Bone marrow (tissue), 2 donors: Measurements from ENCODE around the gene GRAMD1A.
"Not testable (repeated sequence)": the region's sequence is repeated elsewhere in the genome, so short reads cannot be mapped to it uniquely, and the experiment has no call there.

Experiments used
- DNase-seq, 2 donors: peaks; one replicate each; lab custom pipeline; 2025; lab: John Stamatoyannopoulos, UW

The GRAMD1A gene

GRCh38 chr19:35037716-35038622 is 37.8 kb downstream of the GRAMD1A start:
- peak in 1 of 2 donors; percentile 26 for DNase-seq

DNA sequence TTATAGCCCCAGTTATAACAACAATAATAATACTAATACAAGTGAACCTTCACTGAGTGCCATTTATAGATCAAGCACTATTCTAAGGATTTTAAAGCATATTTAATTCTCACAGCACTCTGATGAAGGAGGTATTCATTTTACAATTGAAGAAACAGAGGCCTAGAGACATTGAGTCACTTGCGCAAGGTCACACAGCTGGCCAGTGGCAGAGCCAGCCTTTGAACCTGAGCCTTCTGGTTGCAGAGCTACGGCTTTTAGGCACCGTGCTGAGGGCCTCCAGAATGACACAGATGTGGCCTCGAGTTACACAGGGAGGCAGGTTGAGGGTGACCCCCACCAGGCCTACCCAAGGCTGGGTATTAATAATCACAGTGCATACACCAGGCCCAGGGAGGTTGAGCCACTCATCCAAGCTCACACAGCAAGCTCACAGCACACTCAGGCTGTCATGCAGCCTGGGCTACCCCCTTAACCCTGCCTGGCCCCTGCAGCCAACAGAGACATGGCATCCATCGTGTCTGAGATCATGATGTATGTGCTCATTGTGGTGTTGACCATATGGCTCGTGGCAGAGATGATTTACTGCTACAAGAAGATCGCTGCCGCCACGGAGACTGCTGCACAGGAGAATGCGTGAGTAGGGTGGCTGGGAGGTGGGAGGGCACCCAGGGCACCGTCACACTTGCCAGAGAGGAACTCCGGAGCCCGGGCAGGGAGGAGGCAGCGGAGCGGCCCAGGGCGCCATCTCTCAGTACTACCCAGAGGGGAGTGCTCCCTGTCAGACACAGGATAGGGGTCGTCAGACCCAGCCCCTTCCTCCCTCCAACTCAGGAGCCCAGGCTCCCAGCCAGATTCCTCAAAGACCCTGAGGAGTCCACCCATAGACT is 38.7 kb downstream of the GRAMD1A start:
- DNase-seq: no peak

DNA sequence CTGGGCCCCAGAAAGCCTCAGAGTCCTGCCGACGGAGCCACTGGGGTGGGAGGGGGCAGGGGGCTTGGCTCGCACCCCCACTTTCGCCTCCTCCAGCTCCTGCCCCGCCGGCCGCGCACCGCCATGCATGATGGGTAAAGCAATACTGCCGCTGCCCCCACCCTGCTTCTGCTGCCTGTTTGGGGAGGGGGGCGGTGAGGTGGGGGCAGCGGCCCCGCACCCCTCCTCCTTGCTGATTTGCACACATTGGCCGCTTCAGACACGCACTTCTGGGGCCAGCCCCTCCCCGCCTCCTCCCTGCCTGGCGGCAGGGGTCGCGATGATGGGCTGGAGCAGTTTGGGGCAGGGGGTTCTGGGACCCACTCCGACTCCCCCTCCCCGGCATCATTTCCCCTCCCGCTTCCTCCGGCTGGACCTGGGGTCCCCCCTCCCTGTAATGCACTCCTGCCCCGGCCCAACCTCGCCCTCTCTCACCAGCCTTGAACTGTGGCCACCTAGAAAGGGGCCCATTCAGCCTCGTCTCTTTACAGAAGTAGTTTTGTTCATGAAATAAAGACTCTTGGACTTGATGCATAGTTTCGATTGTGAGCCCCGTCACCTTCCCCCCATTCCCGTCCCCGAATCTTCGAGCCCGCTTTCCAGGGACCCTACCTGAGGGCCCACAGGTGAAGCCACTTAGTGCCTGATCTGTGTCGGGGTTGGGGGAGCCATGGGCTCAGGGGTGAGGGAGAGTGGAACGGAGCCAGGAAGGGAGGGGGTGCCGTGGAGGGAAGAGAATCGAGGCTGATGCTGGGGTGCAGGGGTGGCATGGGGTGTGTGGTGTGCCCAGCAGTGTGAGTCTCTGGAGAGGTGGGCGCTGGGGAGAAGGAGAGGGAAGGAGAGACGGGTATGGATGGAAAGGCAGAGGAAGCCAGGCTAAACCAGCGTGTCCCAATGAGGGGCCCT is 40.0 kb downstream of the GRAMD1A start:
- no peak for DNase-seq

DNA sequence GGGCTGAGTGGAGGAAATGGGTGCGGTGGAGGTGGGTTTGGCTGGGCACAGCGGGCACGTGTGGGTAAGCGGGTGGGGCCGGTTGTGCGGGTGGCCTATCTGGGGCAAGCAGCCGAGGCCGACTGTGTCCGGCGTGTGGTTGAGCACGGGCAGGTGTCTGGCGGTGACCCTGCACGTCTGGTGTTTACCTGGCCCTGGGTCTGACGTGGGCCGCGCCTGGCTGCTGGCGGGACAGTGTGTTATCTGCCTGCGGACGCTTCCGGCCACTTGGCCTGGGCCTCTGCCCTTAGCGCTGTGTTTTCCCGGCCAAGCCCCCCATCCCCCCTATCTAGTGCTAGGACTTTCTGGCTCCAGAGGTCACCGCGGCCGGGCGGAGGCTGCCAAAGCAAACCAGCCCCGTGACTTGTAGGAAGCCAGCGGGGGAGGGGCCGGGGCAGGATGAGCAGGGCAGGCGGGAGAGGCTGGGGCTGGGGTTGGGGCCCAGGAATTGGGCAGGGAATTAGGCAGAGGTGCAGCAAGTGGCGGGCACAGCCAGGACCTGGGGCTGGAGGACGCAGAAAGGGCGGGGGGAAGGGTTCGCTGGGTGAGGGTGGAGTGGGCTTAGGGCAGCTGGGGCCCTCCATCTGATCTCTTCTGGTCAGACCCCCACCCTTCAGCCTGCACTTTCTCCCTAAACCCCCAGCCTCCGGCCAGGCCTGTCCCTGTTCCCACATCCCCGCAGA is 40.9 kb downstream of the GRAMD1A start:
- DNase-seq: no peak

DNA sequence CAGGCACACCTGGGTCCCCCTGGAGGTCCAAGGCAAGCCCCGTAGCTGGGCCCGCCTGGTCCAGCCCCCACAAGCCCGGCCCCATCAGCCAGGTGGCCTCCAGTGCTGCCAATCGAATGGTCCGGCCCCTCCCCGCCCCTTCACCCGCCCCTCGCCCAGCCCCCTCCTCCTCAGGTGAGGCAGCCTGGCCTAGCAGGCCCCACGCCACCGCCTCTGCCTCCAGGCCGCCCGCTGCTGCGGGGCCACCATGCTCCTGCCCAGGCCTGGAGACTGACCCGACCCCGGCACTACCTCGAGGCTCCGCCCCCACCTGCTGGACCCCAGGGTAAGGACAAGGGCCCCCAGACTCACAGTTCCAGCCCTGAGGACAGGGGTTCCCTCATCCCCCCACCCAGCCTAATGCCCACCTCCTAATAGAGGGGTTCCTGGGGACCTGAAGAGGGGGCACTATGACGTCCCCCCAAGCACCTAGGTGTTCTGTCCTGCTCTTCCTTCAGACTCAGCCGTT is 41.5 kb downstream of the GRAMD1A start, which contains the start of gene HPN:
HPN (plus strand) TSS at position 174 of the 508 bp plus-strand sequence. CDS start 786 bp downstream, outside the sequence.
- no peak for DNase-seq

DNA sequence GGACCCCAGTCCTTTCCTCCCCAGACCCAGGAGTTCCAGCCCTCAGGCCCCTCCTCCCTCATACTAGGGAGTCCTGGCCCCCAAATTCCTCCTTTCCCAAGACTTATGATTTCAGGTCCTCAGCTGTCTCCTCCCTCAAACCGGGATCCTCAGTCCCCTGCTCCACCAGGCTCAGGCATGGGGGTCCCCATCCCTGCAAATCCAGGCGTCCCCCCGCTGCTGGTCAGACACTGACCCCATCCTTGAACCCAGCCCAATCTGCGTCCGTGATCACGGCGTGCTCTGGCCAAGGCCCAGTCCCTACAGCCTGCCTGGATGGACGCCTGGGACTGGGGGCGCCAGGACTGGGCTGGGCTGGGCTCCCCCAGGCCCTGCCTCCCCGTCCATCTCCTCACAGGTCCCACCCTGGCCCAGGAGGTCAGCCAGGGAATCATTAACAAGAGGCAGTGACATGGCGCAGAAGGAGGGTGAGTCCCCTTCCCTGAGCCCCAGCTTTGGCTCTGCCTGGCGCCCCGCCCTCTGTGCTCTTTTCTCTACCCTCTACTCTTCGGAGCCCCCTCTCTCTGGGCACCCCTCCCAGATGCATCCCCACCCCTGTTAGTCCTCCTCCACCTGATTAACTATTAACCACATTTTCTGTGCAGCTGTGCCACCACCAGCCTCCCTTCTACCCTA is 42.1 kb downstream of the GRAMD1A start:
- DNase-seq: no peak

GRCh38 chr19:35042954-35043604 is 43.0 kb downstream of the GRAMD1A start:
- no peak for DNase-seq

- DNase-seq: no peak
Measured at GRCh38 chr19:35043906-35044305, 43.8 kb downstream of the GRAMD1A start.

- peak; percentile 40 to 43 for DNase-seq
Measured at GRCh38 chr19:35044317-35045117, 44.4 kb downstream of the GRAMD1A start.

DNA sequence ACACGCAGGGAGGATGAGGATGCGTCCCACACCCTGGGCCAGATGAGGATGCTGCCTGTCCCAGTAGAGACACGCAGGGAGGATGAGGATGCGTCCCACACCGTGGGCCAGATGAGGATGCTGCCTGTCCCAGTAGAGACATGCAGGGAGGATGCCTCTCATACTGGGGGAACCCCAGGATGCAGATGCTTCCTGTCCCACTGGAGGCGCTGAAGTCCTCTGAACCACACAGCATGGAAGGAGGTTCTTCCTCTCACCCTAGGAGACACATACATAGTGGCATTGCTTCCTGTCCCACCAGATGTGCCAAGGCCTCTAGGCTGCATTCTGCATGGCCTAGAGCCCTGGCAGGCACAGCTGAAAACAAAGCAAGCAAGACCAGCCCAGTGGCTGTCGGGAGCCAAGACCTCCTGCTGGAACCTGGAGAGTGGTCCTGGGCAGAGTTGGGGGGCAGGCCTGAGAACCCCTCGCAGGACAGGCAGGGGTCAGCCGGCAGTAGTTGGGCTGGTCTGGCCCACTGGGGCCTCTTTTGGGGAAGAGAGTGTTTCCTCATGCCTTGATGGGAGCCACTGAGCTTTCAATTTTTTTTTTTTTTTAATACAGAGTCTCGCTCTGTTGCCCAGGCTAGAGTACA is 45.7 kb downstream of the GRAMD1A start:
- peak in 1 of 2 donors; percentile 94 for DNase-seq

- no peak for DNase-seq
Measured at GRCh38 chr19:35046461-35046860, 46.3 kb downstream of the GRAMD1A start.

DNA sequence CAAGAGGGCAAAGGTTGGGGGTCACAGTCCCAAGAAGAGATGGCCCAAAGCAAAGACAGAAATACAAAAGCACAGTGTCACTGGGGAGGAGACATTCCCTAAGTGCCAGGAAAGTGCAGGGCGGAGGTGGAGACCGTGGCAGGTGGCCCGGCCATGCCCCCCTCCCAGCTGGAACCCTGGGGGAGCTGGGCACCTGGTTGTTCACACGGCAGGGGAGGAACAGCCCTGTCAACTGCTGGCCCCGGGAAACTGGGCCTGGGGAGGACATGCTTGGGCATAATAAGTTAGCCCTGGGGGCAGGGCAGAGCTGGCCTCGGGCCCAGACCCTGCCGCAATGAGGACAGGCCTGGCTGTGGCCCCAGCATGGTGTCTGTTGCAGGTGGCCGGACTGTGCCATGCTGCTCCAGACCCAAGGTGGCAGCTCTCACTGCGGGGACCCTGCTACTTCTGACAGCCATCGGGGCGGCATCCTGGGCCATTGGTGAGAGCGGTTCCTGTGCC is 48.8 kb downstream of the GRAMD1A start:
- DNase-seq: no peak

DNA sequence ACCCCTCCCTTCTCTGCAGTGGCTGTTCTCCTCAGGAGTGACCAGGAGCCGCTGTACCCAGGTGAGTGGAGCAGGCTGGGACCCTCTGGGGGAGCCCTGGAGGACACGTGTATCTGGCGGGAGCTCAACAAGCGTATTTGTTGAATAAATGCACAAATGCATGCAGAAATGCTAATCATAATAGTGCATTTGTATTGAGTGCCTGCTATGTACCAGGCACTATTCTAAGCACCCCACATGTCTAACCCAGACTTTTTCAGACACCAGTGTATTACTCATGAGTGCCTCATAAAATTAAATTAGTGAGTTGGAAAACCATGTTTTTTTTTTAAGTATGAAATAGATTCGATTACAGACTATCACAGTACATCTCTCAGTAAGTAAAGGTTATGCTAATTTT is 49.3 kb downstream of the GRAMD1A start:
- no peak for DNase-seq

DNA sequence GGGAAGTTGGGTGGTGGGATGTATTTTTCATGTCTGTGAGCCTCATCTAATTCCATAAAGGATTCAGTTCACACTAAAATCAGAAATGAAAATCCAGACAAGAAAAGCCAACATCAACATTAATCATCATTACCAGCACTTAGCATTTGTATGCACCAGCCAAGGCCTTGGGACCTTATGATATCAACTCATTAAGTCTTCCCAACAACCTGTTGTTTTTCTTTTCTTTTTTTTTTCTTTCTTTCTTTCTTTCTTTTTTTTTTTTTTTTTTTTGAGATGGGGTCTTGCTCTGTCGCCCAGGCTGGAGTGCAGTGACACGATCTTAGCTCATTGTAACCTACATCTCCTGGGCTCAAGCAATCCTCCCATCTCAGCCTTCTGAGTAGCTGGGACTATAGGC is 50.5 kb downstream of the GRAMD1A start:
- DNase-seq: not testable (repeated sequence)

GRCh38 chr19:35051268-35051667 is 51.1 kb downstream of the GRAMD1A start:
- not testable (repeated sequence) for DNase-seq

GRCh38 chr19:35051796-35052195 is 51.7 kb downstream of the GRAMD1A start:
- DNase-seq: no peak

GRCh38 chr19:35052599-35053190 is 52.6 kb downstream of the GRAMD1A start:
- DNase-seq: no peak
